Embryonic facial prominence (tissue), 1 donor: ENCODE results near the gene INO80E.
"Not testable (repeated sequence)": the region's sequence is repeated elsewhere in the genome, so short reads cannot be mapped to it uniquely, and the experiment has no call there.

ENCODE experiments used
- DNase-seq: peaks from one replicate; pipeline ENCODE4 v3.0.0-alpha.2; 2016; ENCODE audit errors: extremely low spot score

INO80E gene

GRCh38 chr16:30009990-30010843, 14.2 kb downstream of the INO80E start:
- DNase-seq: no peak

- no peak for DNase-seq
Observed at GRCh38 chr16:30010844-30011713, 15.0 kb downstream of the INO80E start, which contains the start of gene DOC2A. TSS of gene DOC2A (minus strand) at chr16:30011027. CDS start at chr16:30010222, 805 bp downstream.

DNA sequence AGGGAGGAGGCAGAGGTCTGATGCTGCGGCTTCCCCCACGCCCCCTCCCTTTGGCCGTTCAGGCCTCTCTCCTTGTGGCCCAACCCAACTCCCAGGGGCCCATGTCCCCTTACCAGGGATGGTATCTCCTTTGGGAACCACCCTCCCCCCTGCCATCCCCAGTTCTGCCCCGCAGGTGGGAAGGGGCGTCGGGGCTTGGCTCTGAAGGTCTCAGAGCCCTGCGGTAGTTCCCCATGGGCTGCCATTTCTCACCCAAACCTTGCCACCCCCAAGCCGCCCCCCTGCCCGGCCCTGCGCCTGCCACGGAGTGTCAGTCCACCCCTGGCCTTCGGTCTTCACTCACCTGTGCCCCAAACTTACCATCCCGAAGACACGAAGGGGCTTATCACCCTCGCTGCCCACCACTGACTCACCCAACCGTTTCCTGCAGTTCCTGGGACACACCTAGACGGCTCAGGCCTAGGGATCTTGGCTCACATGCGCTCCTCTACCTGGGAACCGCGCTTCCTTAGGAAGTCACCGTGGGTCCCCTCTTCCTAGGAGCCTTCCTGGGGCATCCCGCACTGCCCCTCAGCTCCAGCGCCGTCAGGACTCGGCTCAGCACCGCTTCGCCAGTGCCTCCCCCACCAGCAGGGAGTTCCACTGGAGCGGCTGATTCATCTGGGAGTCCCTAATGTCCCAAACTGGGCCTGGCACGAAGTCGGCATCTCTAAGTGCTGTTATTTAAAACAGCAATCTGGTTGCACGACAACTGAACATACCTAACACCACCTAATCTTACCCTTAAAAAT, 15.9 kb downstream of the INO80E start:
- DNase-seq: no peak

GRCh38 chr16:30012598-30012997, 16.6 kb downstream of the INO80E start:
- not testable (repeated sequence) for DNase-seq

DNA sequence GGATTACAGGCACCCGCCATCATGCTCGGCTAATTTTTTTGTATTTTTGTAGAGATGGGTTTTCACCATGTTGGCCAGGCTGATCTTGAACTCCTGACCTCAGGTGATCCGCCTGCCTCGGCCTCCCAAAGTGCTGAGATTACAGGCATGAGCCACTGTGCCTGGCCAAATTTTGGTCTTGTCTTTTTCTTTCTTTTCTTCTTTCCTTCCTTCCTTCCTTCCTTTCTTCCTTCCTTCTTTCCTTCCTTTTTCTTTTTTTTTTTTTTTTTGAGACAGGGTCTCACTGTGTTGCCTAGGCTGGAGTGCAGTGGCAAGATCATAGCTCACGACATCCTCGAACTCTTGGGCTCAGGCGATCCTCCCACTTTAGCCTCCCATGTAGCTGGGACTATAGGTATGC, 19.4 kb downstream of the INO80E start:
- not testable (repeated sequence) for DNase-seq

GRCh38 chr16:30016555-30017276, 20.7 kb downstream of the INO80E start:
- no peak for DNase-seq

DNA sequence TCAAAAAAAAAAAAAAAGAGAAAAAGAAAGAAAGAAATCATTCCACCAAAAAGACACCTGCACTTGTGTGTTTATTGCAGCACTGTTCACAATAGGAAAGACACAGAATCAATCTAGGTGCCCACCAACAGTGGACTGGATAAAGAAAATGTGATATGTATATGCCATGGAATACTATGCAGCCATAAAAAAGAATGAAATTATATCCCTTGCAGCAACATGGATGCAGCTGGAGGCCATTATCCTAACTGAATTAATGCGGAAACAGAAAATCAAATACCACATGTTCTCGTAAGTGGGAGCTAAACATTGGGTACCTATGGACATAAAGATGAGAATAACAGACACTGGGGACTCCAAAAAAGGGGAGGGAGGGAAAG, 21.2 kb downstream of the INO80E start:
- no peak for DNase-seq

DNA sequence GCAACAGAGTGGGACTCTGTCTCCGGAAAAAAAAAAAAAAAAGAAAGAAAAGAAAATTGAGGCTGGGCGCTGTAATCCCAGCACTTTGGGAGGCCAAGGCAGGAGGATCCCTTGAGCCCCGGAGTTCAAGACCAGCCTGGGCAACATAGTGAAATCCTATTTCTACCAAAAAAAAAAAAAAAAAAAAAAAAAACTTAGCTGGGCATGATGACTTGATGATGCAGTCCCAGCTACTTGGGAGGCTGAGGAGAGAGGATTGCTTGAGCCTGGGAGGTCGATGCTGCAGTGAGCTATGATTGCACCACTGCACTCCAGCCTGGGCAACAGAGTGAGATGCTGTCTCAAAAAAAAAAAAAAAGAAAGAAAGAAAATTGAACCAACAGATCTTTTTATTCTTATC, 21.9 kb downstream of the INO80E start:
- DNase-seq: not testable (repeated sequence)

DNA sequence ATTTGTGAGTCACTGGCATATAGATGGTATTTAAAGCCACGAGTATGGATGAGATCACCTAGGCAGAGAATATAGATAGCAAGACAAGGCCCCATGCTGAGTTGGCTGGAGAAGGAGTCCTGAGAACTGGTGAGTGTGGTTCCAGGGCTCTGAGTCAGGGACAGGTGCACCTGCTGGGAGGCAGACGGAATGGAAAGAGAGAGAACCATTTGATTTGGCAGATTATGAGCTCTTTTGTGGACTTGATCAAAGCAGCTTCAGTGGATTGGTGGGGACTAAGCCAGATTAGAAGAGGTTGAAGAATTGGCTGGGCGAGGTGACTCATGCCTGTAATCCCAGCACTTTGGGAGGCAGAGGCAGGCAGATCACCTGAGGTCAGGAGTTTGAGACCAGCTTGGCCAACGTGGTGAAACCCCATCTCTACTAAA, 22.7 kb downstream of the INO80E start:
- no peak for DNase-seq

- no peak for DNase-seq
Observed at GRCh38 chr16:30022887-30023286, 26.8 kb downstream of the INO80E start, which contains the start of gene C16orf92. TSS of gene C16orf92 (plus strand) at chr16:30023198. CDS start at chr16:30023341, 143 bp downstream.

DNA sequence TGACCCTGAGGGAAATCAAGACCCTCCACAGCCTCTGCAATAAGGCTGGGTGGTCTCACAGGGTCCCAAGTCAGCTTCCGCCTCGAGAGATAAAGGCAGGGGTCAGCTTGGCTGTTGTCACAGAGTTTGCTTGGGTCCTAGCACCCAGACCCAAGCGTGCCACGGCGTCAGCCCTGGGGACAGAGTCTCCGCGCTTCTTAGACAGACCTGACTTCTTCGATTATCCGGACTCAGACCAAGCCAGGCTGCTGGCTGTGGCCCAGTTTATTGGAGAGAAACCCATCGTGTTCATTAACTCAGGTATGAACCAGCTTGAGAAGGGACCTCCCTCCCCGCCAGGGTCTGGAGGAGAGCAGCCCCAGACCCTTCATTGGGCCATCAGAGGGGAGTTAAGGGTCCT, 27.5 kb downstream of the INO80E start:
- no peak for DNase-seq

DNA sequence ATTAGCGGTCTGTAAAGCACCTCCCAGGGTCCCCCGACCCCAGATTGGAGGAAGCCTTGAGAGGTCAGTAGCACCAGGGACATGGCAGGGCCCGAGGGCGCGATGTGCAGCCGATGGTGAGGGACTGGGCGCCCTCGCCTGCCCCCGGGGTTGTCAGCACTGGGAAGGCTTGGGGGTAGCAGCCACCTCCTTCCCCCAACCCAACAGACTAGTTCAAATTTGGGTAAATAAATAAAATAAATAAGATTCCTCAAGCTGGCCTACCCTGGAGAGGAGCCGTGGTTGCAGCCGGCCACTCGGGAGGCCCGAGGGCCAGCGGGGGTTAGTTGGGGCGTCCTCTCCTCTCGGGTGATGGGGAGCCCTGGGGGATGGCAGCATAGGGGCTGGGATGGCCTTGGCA, 28.4 kb downstream of the INO80E start:
- DNase-seq: no peak

DNA sequence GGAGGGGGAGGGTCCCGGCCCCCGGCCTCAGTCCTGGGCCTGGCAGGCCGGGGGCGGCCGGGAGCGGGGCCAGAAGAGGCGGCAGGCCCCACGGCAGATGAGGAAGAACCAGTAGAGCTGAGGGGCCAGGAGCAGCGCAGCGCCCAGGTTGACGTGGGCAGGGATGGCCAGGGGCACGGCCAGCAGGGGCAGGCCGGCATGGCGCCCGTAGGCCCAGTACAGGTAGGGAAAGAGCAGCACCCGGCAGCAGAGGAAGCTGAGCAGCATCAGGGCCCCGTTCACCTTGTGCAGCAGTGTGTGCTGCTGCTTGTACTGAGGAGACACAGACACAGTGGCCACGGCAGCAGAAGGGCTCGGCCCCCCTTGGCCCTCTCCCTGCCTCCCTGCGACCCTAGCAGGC, 29.1 kb downstream of the INO80E start:
- no peak for DNase-seq

- DNase-seq: no peak
Observed at GRCh38 chr16:30025574-30025973, 29.5 kb downstream of the INO80E start.

- DNase-seq: no peak
Observed at GRCh38 chr16:30026449-30026848, 30.4 kb downstream of the INO80E start.

- no peak for DNase-seq
Observed at GRCh38 chr16:30027588-30028437, 31.8 kb downstream of the INO80E start.

DNA sequence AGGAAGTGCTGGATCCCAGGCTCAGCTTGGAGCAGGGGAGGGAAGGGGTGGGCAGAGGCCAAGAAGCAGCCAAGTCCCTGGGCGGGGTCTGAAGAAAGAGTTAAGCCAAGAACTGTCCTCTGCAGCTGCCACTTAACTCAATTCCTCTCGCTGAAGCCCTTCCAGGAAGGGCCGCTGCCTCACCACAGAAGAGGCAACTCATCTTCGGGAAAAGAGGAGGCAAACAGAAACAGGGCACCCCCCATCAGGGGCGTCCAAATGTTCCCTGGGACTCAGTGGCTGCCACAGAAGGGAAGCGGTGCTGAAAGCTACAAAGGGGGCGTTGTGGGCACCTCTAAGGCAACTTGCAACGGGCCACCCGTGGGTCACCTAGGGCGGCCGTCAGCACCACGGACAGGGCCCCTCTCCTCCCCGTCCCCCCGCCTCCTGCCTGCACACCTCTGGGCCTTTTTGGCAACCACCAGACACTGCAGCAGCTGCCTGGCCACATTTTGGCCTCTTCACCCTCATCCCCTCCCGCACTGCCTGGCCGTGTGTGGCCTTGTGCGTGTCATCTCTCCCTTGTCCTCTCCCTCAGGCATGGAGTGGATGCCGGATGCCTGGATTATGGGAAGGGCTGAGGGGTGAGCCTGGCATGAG, 32.5 kb downstream of the INO80E start:
- DNase-seq: no peak

DNA sequence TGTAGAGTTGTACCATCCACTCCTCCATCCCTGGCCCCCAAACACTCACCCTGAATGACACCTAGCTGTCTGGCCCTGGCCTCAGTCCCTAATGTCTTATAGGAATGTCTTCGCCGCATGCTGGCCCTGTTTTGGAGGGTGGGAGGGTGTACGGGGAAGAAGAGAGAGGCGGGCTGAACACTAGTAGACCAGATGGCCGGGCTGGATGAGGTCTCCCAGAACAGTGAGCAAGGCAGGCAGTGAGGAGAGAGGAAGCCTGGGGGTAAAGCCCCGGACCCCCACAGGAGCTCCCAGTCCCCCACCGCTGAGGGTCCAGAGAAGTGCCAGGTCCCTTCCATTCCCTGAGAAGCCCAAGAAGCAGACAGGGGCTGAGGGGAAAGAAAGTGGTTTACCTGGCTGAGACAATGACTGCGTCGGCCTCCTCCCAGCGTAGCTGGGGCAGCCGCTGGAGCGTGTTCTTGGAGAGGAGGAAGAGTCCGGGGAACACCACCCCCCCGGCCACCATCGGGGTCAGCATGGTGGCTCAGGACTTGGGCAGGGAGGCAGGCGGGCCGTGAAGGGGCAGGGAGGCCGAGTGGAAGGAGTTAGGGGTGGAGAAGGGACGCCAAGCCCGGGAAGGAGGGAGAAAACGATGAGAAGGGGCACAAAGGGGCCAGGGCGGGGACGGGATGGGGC, 34.1 kb downstream of the INO80E start:
- DNase-seq: no peak

GRCh38 chr16:30030841-30031413, 34.9 kb downstream of the INO80E start, which contains the start of gene TLCD3B:
TSS of gene TLCD3B (minus strand) at chr16:30031271. CDS start at chr16:30030527, 744 bp downstream.
- no peak for DNase-seq
